ENCODE data around the gene NYNRIN.

Gene NYNRIN

GRCh38 chr14:24392325-24393091 lies 6.3 kb upstream of the NYNRIN start:
- no peak for DNase-seq

GRCh38 chr14:24394275-24394674 lies 4.5 kb upstream of the NYNRIN start:
- no peak for DNase-seq

GRCh38 chr14:24395609-24396582 lies 2.9 kb upstream of the NYNRIN start:
- no peak for DNase-seq

GRCh38 chr14:24397639-24398292 lies 1.0 kb upstream of the NYNRIN start:
- no peak for DNase-seq

GRCh38 chr14:24398293-24398652 lies 530 bp upstream of the NYNRIN start:
- no peak for DNase-seq

GRCh38 chr14:24399447-24399822 lies 632 bp downstream of the NYNRIN start:
- no peak for DNase-seq

- no peak for DNase-seq
Measured at GRCh38 chr14:24399999-24400718, 1.4 kb downstream of the NYNRIN start.

- no peak for DNase-seq
Measured at GRCh38 chr14:24401810-24402702, 3.3 kb downstream of the NYNRIN start.

GRCh38 chr14:24403294-24403998 lies 4.6 kb downstream of the NYNRIN start:
- no peak for DNase-seq

- no peak for DNase-seq
Measured at GRCh38 chr14:24404814-24405213, 6.0 kb downstream of the NYNRIN start.

GRCh38 chr14:24406416-24406815 lies 7.6 kb downstream of the NYNRIN start:
- DNase-seq: no peak

GRCh38 chr14:24407608-24408325 lies 9.0 kb downstream of the NYNRIN start:
- DNase-seq: no peak

GRCh38 chr14:24408764-24409163 lies 10.0 kb downstream of the NYNRIN start:
- DNase-seq: no peak

- no peak for DNase-seq
Measured at GRCh38 chr14:24409192-24409591, 10.4 kb downstream of the NYNRIN start.

- no peak for DNase-seq
Measured at GRCh38 chr14:24409956-24410355, 11.2 kb downstream of the NYNRIN start.

GRCh38 chr14:24411443-24412389 lies 12.9 kb downstream of the NYNRIN start:
- DNase-seq: no peak

- DNase-seq: no peak
Measured at GRCh38 chr14:24414077-24414476, 15.3 kb downstream of the NYNRIN start.

- DNase-seq: no peak
Measured at GRCh38 chr14:24414732-24415420, 16.1 kb downstream of the NYNRIN start.

Measured in activated CD8-positive, alpha-beta memory T cell treated with anti-CD3 and anti-CD28 coated beads, Interleukin-2, amount 50 U/mL, for 4 hours (primary cell).